HG03520 (cell line): ENCODE measurements around the gene TMEM185A.
"Not testable (repeated sequence)": the region's sequence is repeated elsewhere in the genome, so short reads cannot be mapped to it uniquely, and the experiment has no call there.

Source experiments
- ATAC-seq: cut with Tn5 transposase; IDR thresholded peaks from one replicate; pipeline ENCODE4 v1.9.1; 2021; ENCODE audit warnings: mild to moderate bottlenecking, moderate library complexity; ENCODE audit not compliant: unreplicated experiment

The TMEM185A gene

DNA sequence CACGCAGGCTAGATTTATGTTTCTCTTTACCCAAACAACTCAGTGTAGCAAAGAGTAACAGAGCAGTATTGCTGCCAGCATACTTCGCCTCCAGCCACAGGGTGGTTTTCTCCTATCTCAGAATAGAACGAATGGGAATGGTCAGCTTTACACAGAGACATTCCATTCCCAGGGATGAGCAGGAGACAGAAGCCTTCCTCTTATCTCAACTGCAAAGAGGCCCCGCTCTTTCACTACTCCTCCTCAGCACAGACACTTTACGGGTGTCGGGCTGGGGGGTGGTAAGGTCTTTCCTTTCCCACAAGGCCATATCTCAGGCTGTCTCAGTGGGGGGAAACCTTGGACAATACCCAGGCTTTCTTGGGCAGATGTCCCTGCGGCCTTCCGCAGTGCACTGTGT lies 4.8 kb downstream of the TMEM185A start:
- ATAC-seq: not testable (repeated sequence)

DNA sequence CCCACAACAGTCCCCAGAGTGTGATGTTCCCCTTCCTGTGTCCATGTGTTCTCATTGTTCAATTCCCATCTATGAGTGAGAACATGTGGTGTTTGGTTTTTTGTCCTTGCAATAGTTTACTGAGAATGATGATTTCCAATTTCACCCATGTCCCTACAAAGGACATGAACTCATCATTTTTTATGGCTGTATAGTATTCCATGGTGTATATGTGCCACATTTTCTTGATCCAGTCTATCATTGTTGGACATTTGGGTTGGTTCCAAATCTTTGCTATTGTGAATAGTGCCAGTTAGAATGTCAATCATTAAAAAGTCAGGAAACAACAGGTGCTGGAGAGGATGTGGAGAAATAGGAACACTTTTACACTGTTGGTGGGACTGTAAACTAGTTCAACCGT lies 11.9 kb downstream of the TMEM185A start:
- ATAC-seq: not testable (repeated sequence)

DNA sequence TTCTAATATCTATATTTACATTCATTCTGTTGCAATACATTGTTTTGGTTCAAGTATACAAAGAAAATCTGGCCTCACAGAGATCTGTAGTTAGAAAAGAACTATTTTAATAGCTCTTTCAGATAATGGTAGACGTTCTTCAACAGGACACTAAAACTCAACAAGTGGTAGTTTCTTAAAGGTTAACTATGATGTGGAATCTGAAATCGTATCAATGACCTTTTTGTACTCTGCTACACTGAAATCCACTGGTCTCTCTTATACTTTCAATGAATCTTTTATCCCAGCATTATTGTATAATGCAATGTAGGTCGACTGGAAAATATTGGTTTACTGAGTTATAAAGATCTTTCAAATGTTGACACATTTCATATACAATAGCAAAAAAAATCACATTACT lies 12.7 kb downstream of the TMEM185A start:
- no peak for ATAC-seq

DNA sequence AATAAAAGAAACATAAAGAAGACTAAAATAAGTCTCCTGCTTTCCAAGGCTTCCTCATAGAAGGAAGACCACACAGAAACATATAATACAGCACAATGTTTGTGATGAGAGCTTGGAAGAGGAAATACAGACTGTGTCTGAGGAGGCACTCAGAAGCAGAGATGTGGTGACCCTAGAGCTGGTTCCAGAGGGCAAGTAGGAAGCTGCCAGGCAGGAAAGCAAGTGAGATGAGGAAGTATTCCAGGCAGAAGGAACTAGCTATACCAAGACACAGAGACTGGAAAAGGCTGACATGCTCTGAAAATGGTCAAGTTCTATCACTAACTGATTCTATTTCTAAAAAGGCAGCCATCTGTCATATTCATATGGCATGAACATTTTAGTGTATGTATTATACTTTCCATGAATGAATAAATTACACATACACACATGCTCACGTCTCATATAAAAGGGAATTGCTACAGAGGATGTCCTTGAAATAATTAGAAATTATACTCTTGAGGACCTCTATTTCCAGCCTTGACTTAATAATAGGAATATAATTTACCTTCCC lies 19.9 kb downstream of the TMEM185A start:
- ATAC-seq: no peak

DNA sequence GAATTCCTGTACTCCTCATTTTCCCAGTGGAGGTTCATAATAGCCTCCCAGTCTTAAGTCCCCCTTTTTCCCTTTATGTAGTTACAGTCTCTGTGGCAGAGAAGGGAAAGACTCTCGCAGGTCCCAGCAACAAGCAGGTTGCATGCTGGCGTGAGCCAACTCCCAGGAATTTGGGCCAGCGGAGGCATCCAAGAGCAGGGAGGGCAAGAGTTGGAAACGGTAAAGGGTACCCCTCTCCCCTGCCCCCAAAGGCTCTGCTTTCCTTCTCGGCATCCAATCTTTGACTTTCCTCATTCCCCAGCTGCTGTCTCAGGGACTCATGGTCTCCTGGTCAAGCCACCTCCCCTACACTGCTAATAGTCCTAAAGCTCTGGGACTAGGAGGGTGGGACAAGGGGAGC lies 21.1 kb downstream of the TMEM185A start:
- ATAC-seq: no peak

DNA sequence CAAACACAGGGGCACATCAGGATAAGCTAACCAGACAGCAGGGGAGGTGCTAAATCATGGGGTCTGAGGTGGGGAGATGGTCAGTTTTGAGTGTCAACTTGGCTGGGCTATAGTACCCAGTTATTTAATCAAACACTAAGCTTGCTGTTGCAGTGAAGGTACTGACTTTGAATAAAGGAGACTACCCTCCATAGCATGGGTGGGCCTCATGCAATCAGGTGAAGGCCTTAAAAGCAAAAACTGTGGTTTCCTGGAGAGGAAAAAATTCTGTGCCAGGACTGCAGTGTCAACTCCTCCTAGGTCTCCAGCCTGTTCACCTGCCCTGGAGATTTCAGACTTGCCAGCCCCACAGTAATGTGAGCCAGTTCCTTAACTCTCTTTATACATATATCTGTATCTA lies 23.9 kb downstream of the TMEM185A start:
- ATAC-seq: no peak

DNA sequence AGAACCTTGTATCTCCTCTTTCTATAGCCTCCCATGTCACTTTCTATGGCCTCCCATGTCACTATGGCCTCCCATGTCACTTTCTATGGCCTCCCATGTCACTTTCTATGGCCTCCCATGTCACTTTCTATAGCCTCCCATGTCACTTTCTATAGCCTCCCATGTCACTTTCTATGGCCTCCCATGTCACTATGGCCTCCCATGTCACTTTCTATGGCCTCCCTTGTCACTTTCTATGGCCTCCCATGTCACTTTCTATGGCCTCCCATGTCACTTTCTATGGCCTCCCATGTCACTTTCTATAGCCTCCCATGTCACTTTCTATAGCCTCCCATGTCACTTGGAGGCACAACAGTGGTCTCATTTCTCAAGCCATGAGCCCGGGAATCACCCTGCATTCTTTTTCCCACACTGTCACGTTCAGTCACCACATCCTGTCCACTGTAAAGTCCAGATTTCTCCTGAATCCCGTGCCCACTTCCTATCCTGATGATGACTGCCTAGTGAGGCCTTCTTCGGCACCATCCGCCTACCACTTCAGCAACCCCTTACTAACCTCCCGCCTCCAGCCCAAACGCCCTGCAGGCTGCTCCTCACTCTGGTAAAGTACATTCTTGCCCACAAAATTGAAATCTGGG lies 26.2 kb downstream of the TMEM185A start:
- not testable (repeated sequence) for ATAC-seq

DNA sequence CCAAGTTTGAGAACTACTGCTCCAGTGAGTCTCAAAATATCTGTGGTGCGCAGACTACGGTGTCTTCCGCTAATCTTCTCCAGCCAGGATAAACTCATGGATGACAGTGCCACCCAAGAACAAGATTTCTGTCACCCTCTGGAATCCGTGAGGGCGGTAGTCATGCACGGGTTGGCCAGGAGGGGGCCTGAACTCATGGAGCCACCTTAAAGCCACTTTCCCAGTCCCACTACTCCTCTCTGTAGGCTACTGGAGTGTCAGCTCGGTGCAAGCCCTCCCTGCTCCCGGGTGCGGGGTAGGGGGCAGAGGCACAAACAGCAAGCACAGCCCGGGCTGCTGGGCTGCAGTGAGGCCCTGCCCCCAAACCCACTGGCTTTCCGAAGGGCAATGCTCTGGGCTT lies 33.0 kb downstream of the TMEM185A start:
- not testable (repeated sequence) for ATAC-seq

DNA sequence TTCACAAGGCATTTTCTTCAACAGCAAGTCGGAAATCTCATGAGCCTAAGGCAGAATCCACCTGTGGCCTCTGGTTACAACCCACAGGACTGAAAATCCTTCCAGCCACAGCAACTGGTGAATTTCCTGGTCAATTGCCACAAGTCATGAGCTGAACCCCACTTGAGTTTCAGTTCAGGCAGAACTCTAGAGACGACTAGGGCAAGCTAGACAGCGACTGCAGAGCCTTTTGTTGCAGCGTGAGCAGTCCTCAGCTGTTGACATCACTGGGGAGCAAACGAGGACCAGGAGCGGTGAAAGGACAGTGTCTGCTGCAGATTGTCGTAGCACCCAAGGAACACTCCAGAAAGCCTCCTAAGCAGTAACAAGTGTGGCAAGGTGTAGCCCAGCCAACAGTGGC lies 35.6 kb downstream of the TMEM185A start:
- ATAC-seq: not testable (repeated sequence)

DNA sequence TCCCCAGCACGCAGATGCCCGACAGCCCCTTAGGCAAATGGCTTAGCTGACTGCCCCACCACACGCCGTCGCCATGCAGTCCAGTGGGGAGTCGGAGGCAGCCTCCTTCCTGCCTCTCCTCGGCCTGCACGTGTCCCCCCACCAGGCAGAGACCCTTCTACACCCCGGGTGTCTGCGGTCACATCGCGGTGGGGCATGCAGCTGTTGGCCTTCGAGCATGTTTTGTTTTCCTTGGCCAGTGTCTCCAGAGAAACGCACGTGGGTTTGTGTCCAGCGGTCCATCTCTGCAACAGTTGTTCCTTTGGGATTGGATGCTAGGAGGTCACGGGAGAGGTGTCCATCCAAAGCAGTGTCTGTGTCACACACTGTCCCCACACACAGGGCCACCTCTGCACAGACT lies 36.4 kb downstream of the TMEM185A start, which contains the start of gene HSFX2:
Gene HSFX2 (minus strand): TSS at position 101 of the 400 bp plus-strand sequence. CDS start 614 bp downstream, outside the sequence.
- ATAC-seq: not testable (repeated sequence)

DNA sequence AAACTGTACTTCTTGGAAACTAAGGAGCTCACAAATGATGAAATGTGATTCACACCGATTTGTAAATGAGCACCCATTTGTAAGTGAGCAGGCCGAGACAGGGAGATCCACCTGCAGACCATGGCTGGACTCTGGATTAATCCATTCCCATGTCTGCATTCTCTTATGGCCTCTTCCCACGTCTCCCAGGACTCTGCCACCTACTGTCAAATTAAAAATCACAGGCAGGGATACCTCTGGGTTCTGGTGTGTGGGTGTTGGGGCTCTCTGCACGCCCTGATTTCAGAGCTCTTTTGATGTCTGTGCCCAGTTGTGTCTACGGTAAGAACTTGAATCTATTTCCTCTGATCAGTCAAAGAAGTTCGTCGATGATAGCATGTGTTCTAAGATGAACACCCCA lies 40.6 kb downstream of the TMEM185A start:
- ATAC-seq: not testable (repeated sequence)

DNA sequence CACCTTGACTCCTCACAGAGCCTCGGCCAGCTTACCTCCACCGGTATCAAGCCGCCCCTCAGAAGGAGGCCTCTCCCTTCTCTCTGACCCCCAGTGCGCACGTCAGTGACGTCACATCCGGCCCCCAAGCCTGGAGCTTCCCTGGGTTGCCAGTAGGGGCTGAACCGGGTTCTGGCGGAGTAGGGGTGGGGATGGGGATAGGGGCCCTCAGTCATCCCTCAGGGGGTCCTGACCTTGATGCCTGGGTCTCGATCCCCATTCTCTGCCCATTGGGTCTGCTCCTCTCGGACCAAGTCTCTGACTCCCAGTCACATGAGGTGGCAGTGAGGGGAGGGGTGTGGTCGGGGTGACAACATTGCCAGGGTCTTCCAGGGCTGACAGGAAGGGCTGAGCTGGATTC lies 44.2 kb downstream of the TMEM185A start, which contains the start of gene MAGEA9B:
Gene MAGEA9B (minus strand): TSS at position 101 of the 400 bp plus-strand sequence. CDS start 4,280 bp downstream, outside the sequence.
- not testable (repeated sequence) for ATAC-seq

DNA sequence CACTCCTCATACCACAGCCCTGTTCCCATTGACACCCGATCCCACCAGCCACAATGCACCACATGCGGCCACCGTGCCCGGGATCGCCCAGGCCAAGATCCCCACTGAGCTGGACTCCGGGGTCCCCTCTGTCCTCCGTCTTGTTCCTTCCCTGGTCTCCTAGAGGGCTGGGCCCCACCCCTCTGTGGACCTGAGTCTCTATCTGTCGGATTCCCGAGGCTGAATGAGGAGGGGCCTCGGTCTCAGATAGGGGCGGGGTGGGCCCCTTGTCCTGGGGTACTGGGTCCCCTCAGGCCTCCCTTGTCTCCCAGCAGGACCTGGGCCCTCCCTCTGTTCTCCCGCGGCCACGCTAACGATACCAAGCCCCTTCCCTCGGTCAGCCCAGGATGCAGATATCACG lies 46.0 kb downstream of the TMEM185A start:
- not testable (repeated sequence) for ATAC-seq

DNA sequence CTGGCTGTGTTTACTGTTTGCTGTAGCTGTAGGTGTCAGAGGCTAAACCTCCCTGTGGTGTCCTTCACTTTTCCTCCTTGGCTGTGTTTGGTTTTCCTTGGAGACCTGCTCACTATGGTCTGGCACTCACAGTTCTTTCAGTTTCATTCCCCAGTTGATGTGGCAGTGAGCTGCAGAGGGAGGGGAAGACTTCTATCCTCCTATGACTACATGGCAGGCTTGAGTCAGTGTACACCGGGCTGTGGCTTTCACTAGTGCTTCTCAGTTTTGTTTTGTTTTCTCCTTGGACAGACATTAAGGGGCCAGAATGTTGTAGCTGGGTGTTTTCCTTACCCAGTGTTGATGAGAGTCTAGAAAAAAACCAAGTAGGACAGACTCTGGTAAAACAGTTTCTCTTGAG lies 58.1 kb downstream of the TMEM185A start:
- peak; percentile 100 for ATAC-seq

DNA sequence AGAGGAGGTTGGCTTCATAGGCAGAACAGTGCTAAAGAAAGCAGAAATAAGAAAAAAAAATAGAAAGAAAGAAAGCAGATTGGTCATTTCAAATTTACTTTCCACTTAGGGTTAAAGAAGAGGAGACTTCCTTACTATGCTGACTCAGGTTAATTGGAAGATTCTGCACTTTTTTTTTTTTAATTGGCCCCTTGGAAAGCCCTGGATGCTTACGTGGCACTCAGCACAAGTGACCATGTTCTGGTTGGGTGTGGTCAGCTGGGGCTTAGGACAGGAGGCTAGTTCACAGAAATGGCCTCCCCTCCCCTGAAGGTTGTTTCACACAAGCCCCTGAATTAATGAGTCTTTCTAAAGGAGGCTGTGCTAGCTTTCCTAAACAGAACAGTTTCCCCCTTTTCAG lies 58.8 kb downstream of the TMEM185A start:
- no peak for ATAC-seq

DNA sequence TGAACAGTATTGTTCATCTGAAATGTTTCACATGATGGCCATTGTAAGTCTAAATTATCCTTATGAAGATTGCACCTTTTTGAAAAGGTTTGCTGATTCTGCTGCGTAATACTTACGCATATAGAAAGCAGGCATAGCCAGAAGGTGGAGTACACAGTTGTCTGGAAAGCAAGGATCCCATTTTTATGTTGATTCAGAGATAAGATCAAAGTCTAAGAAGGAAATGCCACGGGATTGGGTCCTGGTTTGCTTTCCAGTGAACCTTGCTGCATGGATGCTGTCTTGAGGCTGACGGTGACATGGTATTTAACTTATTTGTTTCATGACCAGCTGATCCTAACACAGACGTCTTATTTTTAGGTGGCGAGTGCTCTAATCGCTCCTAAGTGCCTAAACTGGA lies 59.8 kb downstream of the TMEM185A start:
- no peak for ATAC-seq

DNA sequence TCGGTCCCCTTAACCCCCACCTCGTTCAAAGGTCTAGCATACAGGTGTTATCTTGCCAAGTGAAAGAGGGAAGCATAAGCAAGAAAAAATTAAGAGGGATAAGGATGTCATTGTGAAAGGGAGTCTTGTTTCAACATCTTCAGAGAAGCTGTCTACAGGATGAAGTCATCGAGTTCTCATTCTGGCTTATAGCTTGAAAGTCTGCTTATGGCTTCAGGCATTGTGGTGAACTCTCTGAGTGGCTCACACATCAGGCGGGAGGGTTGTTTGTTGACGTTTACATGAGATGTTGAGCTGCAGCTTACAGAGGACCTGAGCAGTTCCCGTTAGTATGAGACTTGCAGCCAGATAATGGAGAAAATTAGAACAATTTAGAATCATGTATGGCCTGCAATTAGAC lies 60.9 kb downstream of the TMEM185A start:
- ATAC-seq: no peak

DNA sequence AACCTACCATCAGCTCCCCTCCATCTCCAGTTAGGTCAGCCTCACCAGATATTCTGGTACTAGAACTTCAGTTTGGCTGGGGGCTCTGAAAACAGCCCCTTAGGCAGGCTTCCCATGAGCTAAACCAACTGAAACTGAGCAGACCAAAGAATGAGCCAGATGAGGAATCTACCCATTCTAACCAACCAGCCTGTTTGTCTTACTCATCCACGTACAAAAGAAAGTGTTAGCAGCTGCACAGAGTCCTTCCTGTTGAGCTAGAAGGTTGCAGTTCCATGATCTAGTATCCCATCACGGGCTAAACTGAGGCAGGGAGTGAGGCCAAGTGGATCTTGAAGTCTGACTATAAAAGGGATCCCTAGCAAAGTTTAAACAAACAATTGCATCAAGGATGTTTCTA lies 61.8 kb downstream of the TMEM185A start:
- no peak for ATAC-seq

DNA sequence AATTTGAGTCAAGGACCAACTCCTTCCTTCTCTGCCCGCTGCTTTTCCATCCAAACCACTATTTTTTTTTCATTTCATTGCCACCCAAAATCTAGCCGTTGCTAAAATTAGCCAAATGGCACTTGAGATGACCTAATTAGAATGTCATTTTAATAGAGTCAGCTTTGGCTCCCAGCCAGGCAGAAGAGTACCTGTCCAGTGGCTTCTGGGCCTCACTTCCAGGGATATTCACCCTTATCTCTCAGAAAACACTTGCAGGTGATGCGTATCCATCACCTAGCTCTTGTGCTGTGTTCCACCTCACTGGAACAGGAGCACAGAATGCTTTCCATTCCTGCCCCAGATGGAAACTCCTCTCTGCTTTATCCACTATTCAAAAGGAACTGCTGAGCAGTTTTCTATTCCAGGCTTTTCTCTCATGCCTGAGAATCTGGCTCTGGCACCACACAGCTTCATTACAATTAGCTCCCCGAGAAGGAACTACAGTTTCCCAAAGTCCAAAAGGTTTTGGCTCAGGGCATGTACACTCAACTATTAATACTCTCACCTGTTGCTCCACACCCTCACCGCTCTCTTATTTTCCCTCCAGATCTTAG lies 62.8 kb downstream of the TMEM185A start:
- ATAC-seq: no peak

DNA sequence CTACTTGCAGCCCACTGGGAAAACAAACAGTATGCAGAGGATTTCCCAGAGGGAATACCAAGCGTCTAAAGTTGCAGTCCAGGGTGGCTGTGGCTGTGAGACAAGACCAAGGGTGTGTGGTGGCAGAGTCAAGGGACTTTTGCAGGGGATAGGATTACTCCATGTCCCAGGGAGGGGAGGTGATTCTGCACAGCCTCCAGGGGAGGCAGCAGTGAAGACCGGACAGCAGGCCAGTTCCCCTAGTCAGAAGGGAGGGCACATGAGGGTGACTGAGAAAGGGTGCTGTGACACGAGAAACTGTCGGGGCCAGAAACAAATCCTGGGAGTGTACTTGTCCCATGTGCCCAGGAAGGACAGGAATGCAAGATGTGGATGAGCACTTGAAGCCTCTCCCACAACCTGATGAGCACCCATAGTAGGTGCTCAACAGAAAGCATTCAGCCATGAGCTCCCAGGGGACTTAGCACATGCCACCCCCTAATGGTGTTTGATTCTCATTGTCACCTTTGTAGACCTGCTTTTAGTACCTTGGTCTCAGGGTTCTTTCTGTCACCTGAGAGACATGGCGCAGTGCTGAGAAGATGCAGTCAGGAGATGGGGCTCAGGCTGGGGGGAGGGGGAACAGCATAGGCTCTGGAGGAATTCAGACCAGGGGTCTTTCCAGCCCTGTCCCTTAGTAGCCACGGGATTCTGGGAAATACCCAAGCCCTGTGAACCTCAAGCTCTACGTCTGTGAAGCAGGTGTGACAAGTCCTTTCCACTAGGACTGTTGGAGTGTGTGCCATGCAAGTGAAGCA lies 63.8 kb downstream of the TMEM185A start:
- ATAC-seq: no peak

DNA sequence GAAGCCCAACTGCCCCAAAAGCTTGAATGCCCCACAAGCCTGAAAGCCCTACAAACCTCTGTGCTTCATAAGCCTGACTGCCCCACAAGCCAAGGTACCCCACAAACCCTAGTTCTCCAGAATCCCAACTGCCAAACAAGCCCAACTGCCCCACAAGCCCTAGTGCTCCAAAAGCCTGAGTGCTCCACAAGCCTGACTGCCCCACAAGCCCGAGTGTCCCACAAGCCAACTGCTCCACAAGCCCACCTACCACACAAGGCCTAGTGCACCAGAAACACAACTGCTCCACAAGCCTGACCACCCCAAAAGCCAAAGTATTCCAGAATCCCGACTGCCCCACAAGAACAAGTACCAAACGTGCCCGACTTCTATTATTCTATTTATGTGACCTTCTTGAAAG lies 68.2 kb downstream of the TMEM185A start:
- no peak for ATAC-seq
